GM12878 (cell line): ENCODE measurements around the gene SPRED3. TPM values are rescaled to one million over a fixed set of nuclear protein-coding genes. Genes with fewer than 3 reads are reported as not detected.

ENCODE experiments used
- ATAC-seq: fragments of 200-7000 bp; cut with Tn5 transposase; 3 replicates; pipeline ENCODE4 v1.9.1; 2020; ENCODE audit warnings: mild to moderate bottlenecking, moderate library complexity
- BruUV-seq: library from RNA; stranded (reverse); fragments of 400-500 nt; replicated peaks from 2 replicates; lab custom pipeline; 2021; lab: Mats Ljungman, UMichigan
- CTCF ChIA-PET: fragments of 300-600 bp; sonication (Branson Sonifier 250); formaldehyde crosslinking; extraction: SDS; loops from one replicate; lab custom pipeline; 2021; ENCODE audit warnings: inconsistent platforms; lab: Yijun Ruan, JAX
- POLR2A ChIA-PET: fragments of 350-600 bp; formaldehyde crosslinking; extraction: SDS; loops from one replicate; lab custom pipeline; 2021; ENCODE audit warnings: inconsistent platforms; lab: Charles Lee
- RAD21 ChIA-PET: fragments of 300-600 bp; sonication (Branson Sonifier 250); formaldehyde crosslinking; loops from one replicate; lab custom pipeline; 2023; ENCODE audit warnings: antibody characterized with exemption; ENCODE audit not compliant: unreplicated experiment; lab: Charles Lee
- SMC1A ChIA-PET: fragments of 300-600 bp; sonication (Branson Sonifier 250); formaldehyde crosslinking; loops from one replicate; lab custom pipeline; 2023; ENCODE audit not compliant: unreplicated experiment, uncharacterized antibody; lab: Charles Lee
- DNase-seq: peaks from one replicate; pipeline ENCODE4 v3.0.0-alpha.2; 2011; ENCODE audit warnings: low read depth, low spot score
- FAIRE-seq: peaks from 3 replicates; lab custom pipeline; 2011; peaks lifted over from hg19 to GRCh38; lab: Jason Lieb, UNC
- H2AFZ ChIP-seq: 2 replicates; pipeline ENCODE4 v1.6.0; 2011; ENCODE audit warnings: low read depth, low read length, control low read depth; ENCODE audit not compliant: control insufficient read depth
- H3K27ac ChIP-seq: 2 replicates; pipeline ENCODE4 v1.5.1; 2011; ENCODE audit warnings: control low read depth; ENCODE audit not compliant: control insufficient read depth, insufficient read depth
- H3K27me3 ChIP-seq, 2 experiments: replicated peaks in 1 of 2; 2 replicates each; pipeline versions ENCODE4 v1.6.0 to v1.6.1; 2011; ENCODE audit warnings: low read length in 1 of 2; ENCODE audit not compliant: control insufficient read depth in 2 of 2, insufficient read depth in 2 of 2
- H3K36me3 ChIP-seq, 2 experiments: 2 replicates each; pipeline ENCODE4 v1.5.1; 2011; ENCODE audit warnings: low read length in 1 of 2; ENCODE audit not compliant: control insufficient read depth in 2 of 2, insufficient read depth in 2 of 2
- H3K4me1 ChIP-seq: 2 replicates; pipeline ENCODE4 v1.6.1; 2011; ENCODE audit warnings: mild to moderate bottlenecking, low read length, moderate library complexity, mixed read lengths; ENCODE audit not compliant: control insufficient read depth, insufficient read depth
- H3K4me2 ChIP-seq: 2 replicates; pipeline ENCODE4 v1.6.0; 2011; ENCODE audit warnings: control low read depth; ENCODE audit not compliant: control insufficient read depth, insufficient read depth
- H3K4me3 ChIP-seq: fragments of 200-600 bp; sonication (generic); 2 replicates; pipeline ENCODE4 v1.5.1; 2016
- H3K79me2 ChIP-seq: 2 replicates; pipeline ENCODE4 v1.6.0; 2011; ENCODE audit warnings: low read length; ENCODE audit not compliant: control insufficient read depth, insufficient read depth
- H3K9ac ChIP-seq: 2 replicates; pipeline ENCODE4 v1.8.0; 2011; ENCODE audit warnings: low read length, control low read depth, mixed read lengths; ENCODE audit not compliant: control insufficient read depth, insufficient read depth
- H3K9me3 ChIP-seq: replicated peaks from 3 replicates; pipeline ENCODE4 v1.5.1; 2011; ENCODE audit warnings: mild to moderate bottlenecking, low read length; ENCODE audit not compliant: control insufficient read depth, insufficient read depth
- H4K20me1 ChIP-seq: 2 replicates; pipeline ENCODE4 v1.6.0; 2011; ENCODE audit not compliant: control insufficient read depth, insufficient read depth
- BACH1 ChIP-seq: fragments of 450-650 bp; IDR thresholded peaks from 2 replicates; pipeline ENCODE4 v1.6.1; 2017; ENCODE audit warnings: mild to moderate bottlenecking, borderline replicate concordance
- CBX3 ChIP-seq: fragments of 200-600 bp; sonication (generic); IDR thresholded peaks from 2 replicates; pipeline ENCODE4 v1.6.1; 2016; ENCODE audit warnings: low read depth, borderline replicate concordance
- DPF2 ChIP-seq: fragments of 450-650 bp; IDR thresholded peaks from 2 replicates; pipeline ENCODE4 v1.6.1; 2017; ENCODE audit warnings: mild to moderate bottlenecking
- FOXM1 ChIP-seq: IDR thresholded peaks from 2 replicates; pipeline ENCODE4 v1.6.1; 2012; ENCODE audit warnings: low read depth, mild to moderate bottlenecking, inconsistent platforms, low read length, moderate library complexity
- HDAC2 ChIP-seq: fragments of 200-600 bp; sonication (generic); IDR thresholded peaks from 2 replicates; pipeline ENCODE4 v1.6.1; 2017
- HDAC6 ChIP-seq: fragments of 200-600 bp; sonication (generic); IDR thresholded peaks from one replicate; pipeline ENCODE4 v1.8.0; 2017; ENCODE audit warnings: antibody characterized with exemption; ENCODE audit not compliant: unreplicated experiment
- IKZF2 ChIP-seq, 2 experiments: fragments of 450-650 bp; IDR thresholded peaks; 2 replicates each; pipeline ENCODE4 v1.6.1; 2017; ENCODE audit warnings: mild to moderate bottlenecking in 2 of 2, moderate library complexity in 2 of 2
- JUNB ChIP-seq: IDR thresholded peaks from 2 replicates; pipeline ENCODE4 v1.6.1; 2016; ENCODE audit warnings: antibody characterized with exemption, mild to moderate bottlenecking
- NRF1 ChIP-seq: conservative IDR thresholded peaks from 2 replicates; pipeline ENCODE4 v1.6.1; 2011; ENCODE audit warnings: mild to moderate bottlenecking, low read depth, low read length, improper control_type of control experiment
- RCOR1 ChIP-seq: conservative IDR thresholded peaks from 2 replicates; pipeline ENCODE4 v1.6.1; 2012; ENCODE audit warnings: low read depth, low read length, improper control_type of control experiment
- SREBF2 ChIP-seq: IDR thresholded peaks from 2 replicates; pipeline ENCODE4 v1.6.1; 2012; ENCODE audit warnings: mild to moderate bottlenecking, low read length
- TCF7 ChIP-seq: IDR thresholded peaks from 2 replicates; pipeline ENCODE4 v1.6.1; 2014; ENCODE audit warnings: antibody characterized with exemption, borderline replicate concordance
- WGBS: methylation state at CpG from one replicate; pipeline ENCODE4 v1.1.6; 2016; ENCODE audit warnings: low lambda C conversion rate; ENCODE audit not compliant: insufficient replicate concordance, insufficient coverage; ENCODE audit errors: missing lambda C conversion rate; 5-methylcytosine and 5-hydroxymethylcytosine counted together
- in situ Hi-C: fragments of 300-500 bp; cut with MboI; formaldehyde crosslinking; loops from 9 replicates; pipeline ENCODE4 v1.14.3; 2018; ENCODE audit warnings: mixed read lengths
- intact Hi-C: fragments of 100-400 bp; cut with micrococcal nuclease; formaldehyde crosslinking; loops from one replicate; pipeline ENCODE4 v1.14.2; 2022; ENCODE audit not compliant: unreplicated experiment
- polyA plus RNA-seq, 11 experiments: library from polyadenylated mRNA; depleted of rRNA in 4 of 11; unstranded in 6 of 11; stranded (reverse) in 5 of 11; fragments of >200 nt; fragmentation: Nextera tagmentation in 4 of 11; fragmentation: Illumina TruSeq in 1 of 11; extraction: Ambion mirVana in 4 of 11; extraction: Trizol in 1 of 11; gene quantifications; 1 replicate in 1 of 11; 2 replicates in 10 of 11; pipeline versions ENCODE4 v1.2.1 to v1.2.3, GENCODE V29; 2011 to 2016; ENCODE audit warnings: inconsistent platforms in 2 of 11, missing spikeins in 2 of 11, low read depth in 1 of 11
- total RNA-seq, 4 experiments: library from RNA; depleted of rRNA in 3 of 4; stranded (reverse); fragments of >200 nt in 3 of 4; fragmentation: Illumina TruSeq in 1 of 4; extraction: Trizol in 1 of 4; gene quantifications; 2 replicates each; pipeline versions ENCODE4 v1.2.1 to v1.2.3, GENCODE V29; 2013 to 2021
- TF ChIP-seq, protein P1 (sequence below): fragments of 450-650 bp; IDR thresholded peaks from 2 replicates; pipeline ENCODE4 v1.6.1; 2017; ENCODE audit warnings: mild to moderate bottlenecking, moderate library complexity
- TF ChIP-seq, protein P2 (sequence below): IDR thresholded peaks from 2 replicates; pipeline ENCODE4 v1.6.1; 2011; ENCODE audit warnings: low read depth, mild to moderate bottlenecking, low read length, moderate library complexity, borderline replicate concordance; ENCODE audit errors: extremely low read depth

Gene SPRED3
- total and polyA plus RNA-seq, 10 of the 15 experiments (the other 5 are each of a cell fraction or from before 2014, with no cell fraction given): 0.09 to 1.5 (median 0.31) TPM; not detected in 2

DNA sequence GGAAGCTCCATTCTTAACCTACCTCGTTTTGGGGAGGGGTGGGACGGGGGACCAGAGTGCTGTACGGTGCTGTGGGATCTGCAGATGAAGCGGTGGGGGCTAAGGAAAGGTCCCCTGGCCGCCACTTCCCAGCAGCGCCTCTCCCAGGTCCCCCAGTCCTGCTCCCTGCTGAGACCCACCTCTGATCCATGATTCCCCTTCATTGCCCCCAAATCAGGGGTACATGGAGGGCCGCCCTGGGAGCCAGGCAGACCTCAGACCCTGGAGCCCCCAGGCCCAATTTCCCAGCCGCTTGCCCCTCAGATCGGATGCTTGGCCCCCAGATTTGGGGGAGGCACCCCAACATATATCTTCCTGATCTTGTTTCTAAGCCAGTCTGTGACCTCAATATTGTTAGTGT is 10.6 kb downstream of the SPRED3 start:
- TF ChIP-seq BACH1: no peak
- TF ChIP-seq HDAC6: no peak
- no peak for TF ChIP-seq IKZF2 (IDR thresholded peaks at IDR 0.05)
- TF ChIP-seq JUNB: no peak
- TF ChIP-seq CBX3: no peak
- ATAC-seq (no peak), FAIRE-seq (no peak), DNase-seq (no peak)
- intact Hi-C loops (no loop called here), in situ Hi-C loops (no loop called here)
- ChIA-PET POLR2A (no interaction called here), SMC1A (no interaction called here), CTCF (interaction anchor here (1.4 kb wide), 1 partner anchor 115 kb away, joined by 3 read pairs; no protein-coding TSS in a partner anchor), RAD21 (interaction anchor here (0.6 kb wide), 1 partner anchor 14 kb away, joined by 3 read pairs; no protein-coding TSS in a partner anchor)
- H4K20me1 ChIP-seq: no peaks in the 10 kb centered on the region
- no peak overlapping the region for H3K4me3 ChIP-seq
- H3K9me3 ChIP-seq: no peaks in the 10 kb centered on the region
- H3K9ac ChIP-seq: no peak overlapping the region
- no peak overlapping the region for H3K4me2 ChIP-seq
- 33% methylated on average over 9 of the region's 9 CpGs for WGBS
- H3K4me1 ChIP-seq: no peaks in the 10 kb centered on the region
- peaks cover 2 to 5% of the 10 kb centered on the region in 2 experiments; a peak in 3 of 4 replicates for H3K27me3 ChIP-seq
- H3K79me2 ChIP-seq: no peaks in the 10 kb centered on the region
- BruUV-seq: no TSS peak
- no peak overlapping the region for H3K27ac ChIP-seq
- no peaks in the 10 kb centered on the region for H3K36me3 ChIP-seq
- no peak overlapping the region for H2AFZ ChIP-seq

DNA sequence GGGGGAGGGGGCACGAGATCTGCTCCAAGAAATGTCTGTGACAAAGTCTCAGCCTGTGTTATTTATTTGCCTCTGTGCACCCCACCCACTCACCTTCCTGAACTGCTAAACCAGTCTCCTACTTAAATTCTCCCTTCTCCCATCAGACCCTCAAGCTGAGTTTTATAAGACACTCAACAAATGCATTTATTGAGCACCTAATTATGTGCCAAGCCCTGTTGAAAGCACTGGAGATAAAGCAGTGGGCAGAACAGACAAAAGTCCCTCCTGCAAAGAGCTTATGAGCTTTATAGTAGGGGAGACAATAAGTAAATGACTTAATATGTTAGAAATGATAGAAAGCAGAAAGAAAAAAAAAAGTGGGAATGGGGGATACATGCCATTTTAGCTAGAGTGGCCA is 11.0 kb downstream of the SPRED3 start:
- in situ Hi-C loops: no loop called here
- TF ChIP-seq NRF1 (no peak), DPF2 (no peak), RCOR1 (no peak), HDAC2 (no peak), SREBF2 (no peak), TCF7 (no peak), FOXM1 (no peak)
- TF ChIP-seq, protein P1, sequence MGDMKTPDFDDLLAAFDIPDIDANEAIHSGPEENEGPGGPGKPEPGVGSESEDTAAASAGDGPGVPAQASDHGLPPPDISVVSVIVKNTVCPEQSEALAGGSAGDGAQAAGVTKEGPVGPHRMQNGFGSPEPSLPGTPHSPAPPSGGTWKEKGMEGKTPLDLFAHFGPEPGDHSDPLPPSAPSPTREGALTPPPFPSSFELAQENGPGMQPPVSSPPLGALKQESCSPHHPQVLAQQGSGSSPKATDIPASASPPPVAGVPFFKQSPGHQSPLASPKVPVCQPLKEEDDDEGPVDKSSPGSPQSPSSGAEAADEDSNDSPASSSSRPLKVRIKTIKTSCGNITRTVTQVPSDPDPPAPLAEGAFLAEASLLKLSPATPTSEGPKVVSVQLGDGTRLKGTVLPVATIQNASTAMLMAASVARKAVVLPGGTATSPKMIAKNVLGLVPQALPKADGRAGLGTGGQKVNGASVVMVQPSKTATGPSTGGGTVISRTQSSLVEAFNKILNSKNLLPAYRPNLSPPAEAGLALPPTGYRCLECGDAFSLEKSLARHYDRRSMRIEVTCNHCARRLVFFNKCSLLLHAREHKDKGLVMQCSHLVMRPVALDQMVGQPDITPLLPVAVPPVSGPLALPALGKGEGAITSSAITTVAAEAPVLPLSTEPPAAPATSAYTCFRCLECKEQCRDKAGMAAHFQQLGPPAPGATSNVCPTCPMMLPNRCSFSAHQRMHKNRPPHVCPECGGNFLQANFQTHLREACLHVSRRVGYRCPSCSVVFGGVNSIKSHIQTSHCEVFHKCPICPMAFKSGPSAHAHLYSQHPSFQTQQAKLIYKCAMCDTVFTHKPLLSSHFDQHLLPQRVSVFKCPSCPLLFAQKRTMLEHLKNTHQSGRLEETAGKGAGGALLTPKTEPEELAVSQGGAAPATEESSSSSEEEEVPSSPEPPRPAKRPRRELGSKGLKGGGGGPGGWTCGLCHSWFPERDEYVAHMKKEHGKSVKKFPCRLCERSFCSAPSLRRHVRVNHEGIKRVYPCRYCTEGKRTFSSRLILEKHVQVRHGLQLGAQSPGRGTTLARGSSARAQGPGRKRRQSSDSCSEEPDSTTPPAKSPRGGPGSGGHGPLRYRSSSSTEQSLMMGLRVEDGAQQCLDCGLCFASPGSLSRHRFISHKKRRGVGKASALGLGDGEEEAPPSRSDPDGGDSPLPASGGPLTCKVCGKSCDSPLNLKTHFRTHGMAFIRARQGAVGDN: no peak
- TF ChIP-seq, protein P2, sequence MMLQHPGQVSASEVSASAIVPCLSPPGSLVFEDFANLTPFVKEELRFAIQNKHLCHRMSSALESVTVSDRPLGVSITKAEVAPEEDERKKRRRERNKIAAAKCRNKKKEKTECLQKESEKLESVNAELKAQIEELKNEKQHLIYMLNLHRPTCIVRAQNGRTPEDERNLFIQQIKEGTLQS: no peak

More for the DNA sequence above, 11.0 kb downstream of the SPRED3 start:
- BruUV-seq: no TSS peak
- ChIA-PET CTCF (interaction anchor here (0.5 to 1.9 kb wide), 4 partner anchors 28 to 489 kb away, joined by 3 to 4 read pairs (median 3); no protein-coding TSS in a partner anchor), RAD21 (no interaction called here), SMC1A (interaction anchor here (0.5 kb wide), 1 partner anchor 42 kb away, joined by 3 read pairs; no protein-coding TSS in a partner anchor), POLR2A (no interaction called here)
- Histone ChIP-seq H3K9ac (no peak overlapping the region), H3K4me1 (no peaks in the 10 kb centered on the region), H3K4me2 (no peak overlapping the region), H3K27ac (no peak overlapping the region), H3K79me2 (no peaks in the 10 kb centered on the region), H3K36me3 (no peaks in the 10 kb centered on the region), H3K4me3 (no peak overlapping the region), H3K9me3 (no peaks in the 10 kb centered on the region), H4K20me1 (no peaks in the 10 kb centered on the region), H2AFZ (no peak overlapping the region), H3K27me3 (peaks cover 2 to 4% of the 10 kb centered on the region in 2 experiments; a peak in 3 of 4 replicates)
- WGBS: 0% methylated on average over 1 of the region's 1 CpG
- ATAC-seq (no peak), FAIRE-seq (no peak), DNase-seq (no peak)
- intact Hi-C loops: no loop called here
